Psoas muscle (tissue), 8 donors: ENCODE results near the gene SLC25A48. TPM values are rescaled to one million over a fixed set of nuclear protein-coding genes. Genes with fewer than 3 reads are reported as not detected.
A peak's percentile ranks its signal among the peaks of the same experiment; 100 is the strongest.

ENCODE experiments used
- ATAC-seq, 4 donors: fragments of 200-7000 bp; cut with Tn5 transposase; one replicate each; pipeline ENCODE4 v1.9.1; 2020; ENCODE audit warnings: moderate library complexity in 3 of 4, mild to moderate bottlenecking in 2 of 4
- DNase-seq, 2 donors: peaks; one replicate each; pipeline ENCODE4 v3.0.0-alpha.2; 2020
- H3K27ac ChIP-seq: fragments of 200-600 bp; one replicate; pipeline ENCODE4 v1.8.0; 2022
- H3K27me3 ChIP-seq, 3 donors: fragments of 200-600 bp in 1 of 3; one replicate each; pipeline versions ENCODE4 v1.6.1 to v1.8.0; 2013 to 2022; ENCODE audit warnings: low read length in 2 of 3, mild to moderate bottlenecking in 2 of 3, moderate library complexity in 1 of 3; ENCODE audit not compliant: insufficient read depth in 3 of 3
- H3K36me3 ChIP-seq, 2 donors: fragments of 200-600 bp in 1 of 2; one replicate each; pipeline versions ENCODE4 v1.6.1 to v1.8.0; 2013 to 2022; ENCODE audit warnings: low read depth in 1 of 2, mild to moderate bottlenecking in 1 of 2, moderate library complexity in 1 of 2; ENCODE audit not compliant: insufficient read depth in 1 of 2
- H3K4me1 ChIP-seq: fragments of 200-600 bp; one replicate; pipeline ENCODE4 v1.8.0; 2022
- H3K4me3 ChIP-seq: fragments of 200-600 bp; one replicate; pipeline ENCODE4 v1.8.0; 2022; ENCODE audit warnings: mild to moderate bottlenecking
- H3K9me3 ChIP-seq: fragments of 200-600 bp; one replicate; pipeline ENCODE4 v1.8.0; 2022
- WGBS, 3 donors: extraction: QIAGEN DNeasy Blood & Tissue Kit; methylation state at CpG; one replicate each; pipeline versions ENCODE4 v1.1.6 to v1.1.7; 2013; 5-methylcytosine and 5-hydroxymethylcytosine counted together
- intact Hi-C, 2 donors: fragments of 100-400 bp; cut with DNase I; formaldehyde crosslinking; loops; one replicate each; pipeline versions ENCODE4 v1.11.0 to v1.14.2; 2022
- polyA plus RNA-seq, 3 donors: library from polyadenylated mRNA; stranded (reverse); fragments of 200-250 nt; gene quantifications; one replicate each; pipeline ENCODE4 v1.2.3, GENCODE V29; 2013
- total RNA-seq, 4 donors: library from RNA; stranded (reverse); fragmentation: NEBNext Ultra II Directional in 2 of 4; extraction: Animal tissue kit (Norgen Biotek cat#: 25700) in 2 of 4; gene quantifications; one replicate each; pipeline versions ENCODE4 v1.2.1 to v1.2.4, GENCODE V29; 2021 to 2023
- TF ChIP-seq, protein P1 (sequence below): fragments of 200-600 bp; IDR thresholded peaks from one replicate; pipeline ENCODE4 v1.8.0; 2022; ENCODE audit warnings: antibody characterized with exemption
- donor health status: healthy with polysubstance abuse.
- donor health status: DM: no; HTN: no; CAD: no; lungs with moderate emphysema.
- donor health status: Bipolar disorder and iron deficiency.
- donor health status: healthy.
- donor health status: DM: yes; HTN: yes; CAD: no.
- donor health status: DM: no; HTN: no; CAD: no.
- donor health status: DM: no; HTN: no; CAD: no.
- donor health status: DM: yes; HTN: yes; CAD: no.

SLC25A48 gene
- total and polyA plus RNA-seq, 7 donors: 1.7 to 9.6 (median 5.6) TPM; not detected in 1

DNA sequence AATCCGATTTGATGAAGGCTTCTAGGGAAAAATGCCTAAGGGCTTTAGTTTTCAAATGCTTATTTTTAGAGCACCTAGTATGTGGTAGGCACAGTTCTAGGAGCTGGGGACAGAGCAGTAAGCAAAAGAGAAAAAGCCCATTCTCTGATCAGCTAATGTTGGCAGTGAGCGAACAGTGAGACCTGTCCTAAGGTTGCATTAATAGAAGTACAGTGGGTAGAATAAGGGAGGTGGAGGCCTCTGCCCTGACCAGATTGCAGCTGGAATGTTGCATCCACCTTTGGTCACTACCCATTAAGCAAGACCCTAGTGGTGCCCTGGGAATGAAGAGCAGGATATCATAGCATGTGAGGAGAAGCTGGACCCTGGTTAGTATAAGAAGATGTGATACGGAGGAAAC is 41.1 kb downstream of the SLC25A48 start:
- TF ChIP-seq, protein P1, sequence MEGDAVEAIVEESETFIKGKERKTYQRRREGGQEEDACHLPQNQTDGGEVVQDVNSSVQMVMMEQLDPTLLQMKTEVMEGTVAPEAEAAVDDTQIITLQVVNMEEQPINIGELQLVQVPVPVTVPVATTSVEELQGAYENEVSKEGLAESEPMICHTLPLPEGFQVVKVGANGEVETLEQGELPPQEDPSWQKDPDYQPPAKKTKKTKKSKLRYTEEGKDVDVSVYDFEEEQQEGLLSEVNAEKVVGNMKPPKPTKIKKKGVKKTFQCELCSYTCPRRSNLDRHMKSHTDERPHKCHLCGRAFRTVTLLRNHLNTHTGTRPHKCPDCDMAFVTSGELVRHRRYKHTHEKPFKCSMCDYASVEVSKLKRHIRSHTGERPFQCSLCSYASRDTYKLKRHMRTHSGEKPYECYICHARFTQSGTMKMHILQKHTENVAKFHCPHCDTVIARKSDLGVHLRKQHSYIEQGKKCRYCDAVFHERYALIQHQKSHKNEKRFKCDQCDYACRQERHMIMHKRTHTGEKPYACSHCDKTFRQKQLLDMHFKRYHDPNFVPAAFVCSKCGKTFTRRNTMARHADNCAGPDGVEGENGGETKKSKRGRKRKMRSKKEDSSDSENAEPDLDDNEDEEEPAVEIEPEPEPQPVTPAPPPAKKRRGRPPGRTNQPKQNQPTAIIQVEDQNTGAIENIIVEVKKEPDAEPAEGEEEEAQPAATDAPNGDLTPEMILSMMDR: no peak
- no peaks in the 10 kb centered on the region for H3K36me3 ChIP-seq
- no peak overlapping the region for H3K27ac ChIP-seq
- H3K4me1 ChIP-seq: peaks cover 17% of the 10 kb centered on the region
- ATAC-seq (no peak), DNase-seq (no peak)
- peaks cover 0 to 2% (median 0%) of the 10 kb centered on the region in 3 donors for H3K27me3 ChIP-seq
- H3K4me3 ChIP-seq: no peak overlapping the region
- intact Hi-C loops: no loop called here
- H3K9me3 ChIP-seq: no peaks in the 10 kb centered on the region
- WGBS, 3 donors: 90 to 94% (median 91%) methylated on average over 3 of the region's 3 CpGs

DNA sequence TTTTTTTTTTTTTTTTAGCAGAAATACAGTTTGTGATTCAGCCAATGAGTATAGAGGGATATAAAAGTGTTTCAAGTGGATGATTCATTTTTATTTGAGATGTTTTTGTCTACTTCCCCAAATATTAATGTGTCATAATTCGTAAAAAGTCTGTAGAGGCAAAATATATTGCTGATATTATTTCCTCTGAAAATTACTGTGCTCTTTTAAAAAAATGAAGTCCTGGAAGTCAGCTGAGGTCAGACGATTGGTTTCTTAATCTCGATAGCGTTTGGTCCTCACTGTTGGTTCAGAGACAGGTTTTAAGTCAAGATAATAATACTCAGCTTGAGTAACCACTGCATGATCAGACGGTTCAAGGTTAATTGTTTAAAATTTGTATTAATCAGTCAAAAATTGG is 41.7 kb downstream of the SLC25A48 start:
- TF ChIP-seq, protein P1: no peak
- no peak overlapping the region for H3K4me3 ChIP-seq
- no peaks in the 10 kb centered on the region for H3K9me3 ChIP-seq
- H3K27ac ChIP-seq: no peak overlapping the region
- no peak for DNase-seq
- ATAC-seq: no peak
- intact Hi-C loops: no loop called here
- no peaks in the 10 kb centered on the region for H3K36me3 ChIP-seq
- H3K4me1 ChIP-seq: peaks cover 17% of the 10 kb centered on the region
- 80 to 88% (median 87%) methylated on average over 5 of the region's 5 CpGs for WGBS, 3 donors
- H3K27me3 ChIP-seq: peaks cover 0 to 2% (median 0%) of the 10 kb centered on the region in 3 donors

DNA sequence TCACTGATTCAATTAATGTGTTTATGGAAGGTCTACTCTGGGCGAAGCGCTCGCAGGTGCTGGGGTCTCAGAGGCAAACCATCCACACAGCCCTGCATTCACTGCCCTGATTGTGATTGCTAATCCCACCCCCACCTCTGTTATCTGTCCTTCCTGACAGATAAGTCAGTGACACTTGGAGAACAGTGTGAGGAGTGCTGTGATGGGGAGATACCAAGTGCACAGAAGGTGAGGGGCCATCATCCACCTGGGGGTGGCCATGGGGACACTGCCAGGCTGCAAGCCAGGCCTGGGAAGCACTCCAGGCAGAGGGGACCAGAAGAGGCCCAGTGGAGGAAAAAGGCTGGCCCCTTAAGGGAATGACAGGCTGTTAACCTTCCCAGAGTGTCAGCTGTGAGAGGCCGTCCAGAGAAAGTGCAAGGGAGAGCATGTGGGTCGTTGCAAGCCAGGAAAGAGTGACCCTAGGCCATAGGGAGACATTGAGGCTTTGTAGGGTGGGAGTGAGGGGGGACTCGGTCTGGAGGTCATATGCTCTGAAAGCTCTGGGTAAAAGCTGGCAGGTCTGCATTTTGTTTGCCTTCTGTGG is 43.2 kb downstream of the SLC25A48 start:
- peaks cover 0 to 2% (median 0%) of the 10 kb centered on the region in 3 donors for H3K27me3 ChIP-seq
- WGBS, 3 donors: 53 to 61% (median 57%) methylated on average over 6 of the region's 6 CpGs
- peaks cover 17% of the 10 kb centered on the region for H3K4me1 ChIP-seq
- no peak for DNase-seq
- peak in 3 of 4 donors; percentile 5 to 27 (median 12) for ATAC-seq
- TF ChIP-seq, protein P1: no peak
- intact Hi-C loops: no loop called here
- H3K9me3 ChIP-seq: no peaks in the 10 kb centered on the region
- peak overlapping the region; percentile 6 for H3K27ac ChIP-seq
- no peaks in the 10 kb centered on the region for H3K36me3 ChIP-seq
- H3K4me3 ChIP-seq: no peak overlapping the region

DNA sequence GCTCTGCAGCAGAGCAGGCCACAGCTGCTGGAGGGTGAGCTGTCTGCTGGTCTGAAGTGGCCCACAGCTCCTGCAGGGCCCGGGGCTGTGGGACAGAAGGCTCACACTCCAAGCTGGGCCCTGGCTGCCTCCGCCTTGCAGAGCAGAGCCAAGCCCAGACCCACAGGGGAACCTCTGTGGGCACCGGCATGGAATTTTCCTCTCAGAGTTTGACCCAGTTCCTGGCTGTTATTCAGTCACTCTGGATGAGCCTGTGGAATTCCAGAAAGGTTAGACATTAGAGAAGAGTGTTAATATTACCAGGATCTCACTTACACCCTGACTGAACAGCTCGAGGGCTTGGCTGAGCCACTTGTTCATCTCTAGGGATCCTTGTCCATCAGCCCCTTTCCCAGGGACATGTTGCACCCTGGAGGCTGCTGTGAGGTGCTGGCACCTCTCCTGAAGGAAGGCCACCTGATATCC is 43.7 kb downstream of the SLC25A48 start:
- Histone ChIP-seq H3K36me3 (no peaks in the 10 kb centered on the region), H3K27me3 (peaks cover 0 to 2% (median 0%) of the 10 kb centered on the region in 3 donors), H3K9me3 (no peaks in the 10 kb centered on the region), H3K27ac (peak overlapping the region; percentile 6), H3K4me1 (peaks cover 17% of the 10 kb centered on the region), H3K4me3 (no peak overlapping the region)
- TF ChIP-seq, protein P1: no peak
- intact Hi-C loops: no loop called here
- DNase-seq: peak; percentile 47 to 66
- ATAC-seq: peak; percentile 72 to 93 (median 91)
- 21 to 28% (median 23%) methylated on average over 4 of the region's 4 CpGs for WGBS, 3 donors

DNA sequence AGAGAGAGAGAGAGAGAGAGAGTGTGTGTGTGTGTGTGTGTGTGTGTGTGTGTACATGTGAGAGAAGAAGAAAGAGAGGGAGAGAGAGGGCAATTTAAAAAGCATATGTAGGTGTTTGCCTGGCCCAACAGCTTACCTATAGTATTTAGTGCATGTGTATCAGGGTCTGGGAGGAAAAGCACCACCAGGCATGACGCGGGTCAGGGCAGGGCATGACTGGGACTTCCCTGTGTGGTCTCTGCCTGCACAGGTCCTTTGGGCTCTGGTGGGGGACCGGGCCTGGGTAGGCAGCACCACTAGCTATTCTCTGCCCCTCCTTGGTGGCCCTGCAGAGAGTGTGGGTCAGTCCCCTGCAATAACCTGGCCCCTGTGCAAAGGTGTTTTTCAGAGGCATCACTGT is 45.1 kb downstream of the SLC25A48 start:
- peaks cover 17% of the 10 kb centered on the region for H3K4me1 ChIP-seq

More for the DNA sequence above, 45.1 kb downstream of the SLC25A48 start:
- WGBS, 3 donors: 88 to 97% (median 90%) methylated on average over 3 of the region's 3 CpGs
- intact Hi-C loops: no loop called here
- Histone ChIP-seq H3K27me3 (peaks cover 0 to 2% (median 0%) of the 10 kb centered on the region in 3 donors), H3K36me3 (no peaks in the 10 kb centered on the region), H3K27ac (no peak overlapping the region), H3K9me3 (no peaks in the 10 kb centered on the region), H3K4me3 (no peak overlapping the region)
- no peak for DNase-seq
- TF ChIP-seq, protein P1: no peak
- ATAC-seq: no peak
